OCI-LY7 (cell line): ENCODE results near the gene BRI3.

Source experiments
- EZH2phosphoT487 ChIP-seq: fragments of 200-600 bp; sonication (generic); IDR thresholded peaks from 2 replicates; pipeline ENCODE4 v1.6.1; 2018; ENCODE audit warnings: low read depth, borderline replicate concordance, mild to moderate bottlenecking, mixed run types, antibody characterized with exemption, low read length, moderate library complexity, mixed read lengths
- TF ChIP-seq, protein P1 (sequence below): fragments of 200-600 bp; sonication (generic); conservative IDR thresholded peaks from 2 replicates; pipeline ENCODE4 v1.5.1; 2014; ENCODE audit warnings: mild to moderate bottlenecking, antibody characterized with exemption, low read length, moderate library complexity, mixed read lengths

- TF ChIP-seq, protein P1, sequence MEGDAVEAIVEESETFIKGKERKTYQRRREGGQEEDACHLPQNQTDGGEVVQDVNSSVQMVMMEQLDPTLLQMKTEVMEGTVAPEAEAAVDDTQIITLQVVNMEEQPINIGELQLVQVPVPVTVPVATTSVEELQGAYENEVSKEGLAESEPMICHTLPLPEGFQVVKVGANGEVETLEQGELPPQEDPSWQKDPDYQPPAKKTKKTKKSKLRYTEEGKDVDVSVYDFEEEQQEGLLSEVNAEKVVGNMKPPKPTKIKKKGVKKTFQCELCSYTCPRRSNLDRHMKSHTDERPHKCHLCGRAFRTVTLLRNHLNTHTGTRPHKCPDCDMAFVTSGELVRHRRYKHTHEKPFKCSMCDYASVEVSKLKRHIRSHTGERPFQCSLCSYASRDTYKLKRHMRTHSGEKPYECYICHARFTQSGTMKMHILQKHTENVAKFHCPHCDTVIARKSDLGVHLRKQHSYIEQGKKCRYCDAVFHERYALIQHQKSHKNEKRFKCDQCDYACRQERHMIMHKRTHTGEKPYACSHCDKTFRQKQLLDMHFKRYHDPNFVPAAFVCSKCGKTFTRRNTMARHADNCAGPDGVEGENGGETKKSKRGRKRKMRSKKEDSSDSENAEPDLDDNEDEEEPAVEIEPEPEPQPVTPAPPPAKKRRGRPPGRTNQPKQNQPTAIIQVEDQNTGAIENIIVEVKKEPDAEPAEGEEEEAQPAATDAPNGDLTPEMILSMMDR: no peak
- TF ChIP-seq EZH2phosphoT487: no peak
Measured at GRCh38 chr7:98242934-98243333, 38.6 kb upstream of the BRI3 start.
